KMS-11 (cell line): Measurements from ENCODE around the gene LCAT.
A peak's percentile ranks its signal among the peaks of the same experiment; 100 is the strongest.

Experiments
- H2AFZ ChIP-seq: fragments of 200-600 bp; sonication (generic); 2 replicates; pipeline ENCODE4 v1.6.1; 2016; ENCODE audit warnings: antibody characterized with exemption, mixed run types, low read depth
- H3K27ac ChIP-seq: fragments of 200-600 bp; sonication (generic); 2 replicates; pipeline ENCODE4 v1.6.1; 2016; ENCODE audit warnings: mild to moderate bottlenecking, mixed run types
- H3K27me3 ChIP-seq: fragments of 200-600 bp; sonication (generic); 2 replicates; pipeline ENCODE4 v1.6.1; 2017; ENCODE audit warnings: mild to moderate bottlenecking, low read depth, mixed run types, moderate library complexity; ENCODE audit not compliant: insufficient read depth
- H3K36me3 ChIP-seq: fragments of 200-600 bp; sonication (generic); 2 replicates; pipeline ENCODE4 v1.6.1; 2017; ENCODE audit warnings: mild to moderate bottlenecking, mixed run types; ENCODE audit not compliant: insufficient read depth
- H3K4me1 ChIP-seq: fragments of 200-600 bp; sonication (generic); 2 replicates; pipeline ENCODE4 v1.6.1; 2016; ENCODE audit warnings: mild to moderate bottlenecking, low read depth, mixed run types; ENCODE audit not compliant: poor library complexity, severe bottlenecking
- H3K4me2 ChIP-seq: fragments of 200-600 bp; sonication (generic); 2 replicates; pipeline ENCODE4 v1.7.0; 2016; ENCODE audit warnings: mild to moderate bottlenecking, mixed run types
- H3K4me3 ChIP-seq: fragments of 200-600 bp; sonication (generic); IDR thresholded peaks from 2 replicates; pipeline ENCODE4 v1.6.1; 2017; ENCODE audit warnings: low read depth, low read length, mixed read lengths; ENCODE audit not compliant: insufficient read depth
- H3K79me2 ChIP-seq: fragments of 200-600 bp; sonication (generic); 2 replicates; pipeline ENCODE4 v1.6.1; 2016; ENCODE audit warnings: low read depth, mixed run types; ENCODE audit not compliant: insufficient read depth
- H3K9ac ChIP-seq: fragments of 200-600 bp; sonication (generic); 2 replicates; pipeline ENCODE4 v1.6.1; 2016; ENCODE audit warnings: mild to moderate bottlenecking, mixed run types
- H4K20me1 ChIP-seq: fragments of 200-600 bp; sonication (generic); 2 replicates; pipeline ENCODE4 v1.6.1; 2016; ENCODE audit warnings: mild to moderate bottlenecking, mixed run types; ENCODE audit not compliant: insufficient read depth
- TF ChIP-seq, protein P1 (sequence below): fragments of 200-600 bp; sonication (generic); conservative IDR thresholded peaks from 2 replicates; pipeline ENCODE4 v1.6.1; 2017; ENCODE audit warnings: low read depth, mild to moderate bottlenecking, antibody characterized with exemption, low read length, moderate library complexity, mixed read lengths

LCAT gene

DNA sequence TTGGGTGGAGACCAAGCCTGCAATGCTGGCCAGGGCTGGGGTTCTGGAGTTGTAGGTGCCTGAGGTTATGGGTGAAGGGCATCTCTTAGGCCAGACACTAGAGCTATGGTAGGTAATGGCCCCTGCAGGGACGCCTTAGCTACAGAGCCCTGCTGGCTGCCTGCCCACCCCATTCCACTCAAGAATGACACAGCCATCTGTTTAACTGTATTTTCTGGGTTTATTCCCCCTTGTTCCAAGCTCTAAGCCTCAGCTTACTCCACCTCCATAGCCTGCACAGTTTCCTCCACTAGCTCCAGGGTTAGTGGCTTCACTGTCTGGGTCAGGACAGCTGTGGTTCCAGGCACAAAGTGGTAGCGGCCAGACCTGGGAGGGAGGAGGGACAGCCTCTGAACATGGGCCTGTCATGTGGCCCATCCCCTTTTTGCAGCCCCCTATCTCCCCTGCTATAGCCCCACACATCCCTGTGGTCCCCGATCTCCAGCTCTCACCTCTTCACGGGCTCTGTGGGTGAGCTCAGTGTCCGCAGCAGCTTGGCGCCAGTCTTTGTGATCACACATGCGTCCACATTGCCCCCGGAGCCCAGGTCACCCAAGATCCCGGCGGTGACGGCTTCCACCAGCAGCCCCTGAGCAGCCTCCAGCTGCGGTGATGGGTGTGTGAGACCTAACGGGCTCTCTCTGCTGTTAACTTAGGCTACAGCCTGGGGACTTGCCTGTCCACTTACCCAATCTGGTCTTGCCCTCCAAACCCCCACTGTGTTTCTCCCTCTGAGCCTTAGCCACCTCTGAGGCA, 9.4 kb downstream of the LCAT start:
- Histone ChIP-seq H3K4me2 (peak overlapping the region; percentile 67; the same call in 1 of the 2 replicates), H3K4me3 (no peak overlapping the region), H4K20me1 (no peaks in the 10 kb centered on the region), H3K36me3 (no peaks in the 10 kb centered on the region), H3K79me2 (peaks cover 12% of the 10 kb centered on the region; the same call in 1 of the 2 replicates), H3K27me3 (no peaks in the 10 kb centered on the region), H3K4me1 (peaks cover 16% of the 10 kb centered on the region), H3K27ac (no peak overlapping the region), H3K9ac (no peak overlapping the region), H2AFZ (no peak overlapping the region)
- TF ChIP-seq, protein P1, sequence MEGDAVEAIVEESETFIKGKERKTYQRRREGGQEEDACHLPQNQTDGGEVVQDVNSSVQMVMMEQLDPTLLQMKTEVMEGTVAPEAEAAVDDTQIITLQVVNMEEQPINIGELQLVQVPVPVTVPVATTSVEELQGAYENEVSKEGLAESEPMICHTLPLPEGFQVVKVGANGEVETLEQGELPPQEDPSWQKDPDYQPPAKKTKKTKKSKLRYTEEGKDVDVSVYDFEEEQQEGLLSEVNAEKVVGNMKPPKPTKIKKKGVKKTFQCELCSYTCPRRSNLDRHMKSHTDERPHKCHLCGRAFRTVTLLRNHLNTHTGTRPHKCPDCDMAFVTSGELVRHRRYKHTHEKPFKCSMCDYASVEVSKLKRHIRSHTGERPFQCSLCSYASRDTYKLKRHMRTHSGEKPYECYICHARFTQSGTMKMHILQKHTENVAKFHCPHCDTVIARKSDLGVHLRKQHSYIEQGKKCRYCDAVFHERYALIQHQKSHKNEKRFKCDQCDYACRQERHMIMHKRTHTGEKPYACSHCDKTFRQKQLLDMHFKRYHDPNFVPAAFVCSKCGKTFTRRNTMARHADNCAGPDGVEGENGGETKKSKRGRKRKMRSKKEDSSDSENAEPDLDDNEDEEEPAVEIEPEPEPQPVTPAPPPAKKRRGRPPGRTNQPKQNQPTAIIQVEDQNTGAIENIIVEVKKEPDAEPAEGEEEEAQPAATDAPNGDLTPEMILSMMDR, result no peak

DNA sequence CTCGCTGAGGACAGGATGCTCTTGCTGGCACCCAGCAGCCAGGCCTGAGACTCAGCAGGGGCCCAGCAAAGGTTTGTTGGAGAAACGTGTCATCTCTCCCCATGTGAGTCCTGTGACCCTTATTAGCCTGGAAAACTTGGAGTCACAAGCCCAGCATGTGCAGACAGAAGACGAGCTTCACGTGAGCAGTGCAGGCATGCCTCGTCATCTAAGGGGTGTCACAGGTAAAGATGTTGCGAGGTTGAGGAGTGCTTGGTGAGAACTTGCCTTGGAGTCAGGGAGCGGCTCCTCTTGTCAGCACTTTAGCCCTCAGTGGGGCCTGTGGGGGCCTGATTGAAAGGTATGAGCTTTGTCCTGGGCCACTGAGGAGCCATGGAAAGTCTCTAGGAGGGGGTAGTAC, 10.1 kb downstream of the LCAT start:
- Histone ChIP-seq H3K4me1 (peaks cover 16% of the 10 kb centered on the region), H3K36me3 (no peaks in the 10 kb centered on the region), H3K4me2 (no peak overlapping the region), H3K4me3 (no peak overlapping the region), H3K27me3 (no peaks in the 10 kb centered on the region), H4K20me1 (no peaks in the 10 kb centered on the region), H3K9ac (no peak overlapping the region), H3K79me2 (peaks cover 12% of the 10 kb centered on the region; the same call in 1 of the 2 replicates), H3K27ac (no peak overlapping the region), H2AFZ (no peak overlapping the region)
- TF ChIP-seq, protein P1, result no peak

DNA sequence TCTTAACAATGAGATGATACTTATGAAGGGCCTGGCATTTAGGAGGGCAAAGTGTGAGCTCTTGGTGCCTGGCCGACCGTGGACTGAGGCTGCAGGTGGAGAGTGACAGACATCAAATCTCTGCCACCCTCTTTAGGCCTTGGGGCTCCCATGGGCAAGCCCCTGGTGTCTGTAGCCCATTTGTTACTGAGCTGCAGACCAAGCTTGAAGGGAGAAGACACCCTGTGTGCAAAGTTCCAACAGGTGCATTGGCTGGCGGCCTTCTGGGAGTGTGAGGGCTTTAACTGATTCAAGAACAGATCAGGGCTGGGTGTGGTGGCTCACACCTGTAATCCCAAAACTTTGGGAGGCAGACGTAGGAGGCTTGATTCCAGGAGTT, 11.5 kb downstream of the LCAT start:
- H3K79me2 ChIP-seq, result peaks cover 12% of the 10 kb centered on the region; the same call in 1 of the 2 replicates
- no peak overlapping the region for H3K9ac ChIP-seq
- H3K27ac ChIP-seq, result no peak overlapping the region; the same call in 1 of the 2 replicates
- no peaks in the 10 kb centered on the region for H3K27me3 ChIP-seq
- H4K20me1 ChIP-seq, result no peaks in the 10 kb centered on the region
- TF ChIP-seq, protein P1, result no peak
- no peak overlapping the region for H2AFZ ChIP-seq
- H3K4me1 ChIP-seq, result peaks cover 13% of the 10 kb centered on the region
- H3K4me3 ChIP-seq, result no peak overlapping the region
- H3K4me2 ChIP-seq, result no peak overlapping the region
- no peaks in the 10 kb centered on the region for H3K36me3 ChIP-seq

DNA sequence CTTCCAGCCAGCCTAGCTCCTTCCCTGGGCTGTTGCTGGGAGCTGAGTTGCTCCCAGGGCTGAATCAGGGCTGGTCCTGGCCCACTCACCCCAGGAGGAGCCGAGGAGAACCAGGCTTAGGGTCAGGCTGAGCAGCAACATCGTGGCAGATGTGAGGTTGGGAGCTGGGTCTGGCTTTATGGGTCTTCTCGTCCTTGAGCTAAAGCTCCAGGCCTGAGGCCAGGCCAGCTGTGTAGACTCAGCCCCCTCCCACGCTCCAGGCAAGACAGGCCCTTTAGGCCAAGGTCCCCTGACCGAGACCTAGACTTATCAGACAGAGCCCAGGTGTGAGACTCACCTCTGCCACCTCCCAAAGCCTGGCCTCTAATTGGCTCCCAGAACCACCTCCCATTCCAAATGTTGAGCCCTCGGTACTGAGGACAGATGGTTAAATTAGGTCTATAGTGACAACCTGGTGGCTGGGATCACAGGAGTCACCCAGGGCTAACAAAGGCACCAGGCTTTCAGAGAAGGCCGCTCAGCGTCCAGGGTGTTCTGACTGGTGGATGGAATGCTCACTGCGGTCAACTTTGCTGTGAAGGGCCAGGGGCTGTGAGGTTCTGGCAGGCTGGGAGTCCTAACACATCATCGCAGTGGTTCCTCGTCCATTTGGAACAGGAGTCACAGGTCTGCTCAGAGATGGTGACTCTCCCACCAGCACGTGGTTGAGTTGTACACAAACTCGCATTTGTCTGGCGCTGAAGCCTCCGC, 12.0 kb downstream of the LCAT start, which contains the start of gene CTRL:
TSS of gene CTRL (minus strand) at position 151 of the 750 bp plus-strand sequence. CDS start at position 141, 10 bp downstream.
- TF ChIP-seq, protein P1, result no peak
- Histone ChIP-seq H4K20me1 (no peaks in the 10 kb centered on the region), H2AFZ (no peak within 1 kb of the TSS), H3K79me2 (peaks cover 12% of the 10 kb centered on the region; the same call in 1 of the 2 replicates), H3K9ac (no peak within 1 kb of the TSS), H3K27me3 (no peaks in the 10 kb centered on the region), H3K4me3 (no peak within 1 kb of the TSS), H3K4me1 (peaks cover 7% of the 10 kb centered on the region), H3K4me2 (no peak within 1 kb of the TSS), H3K36me3 (no peaks in the 10 kb centered on the region), H3K27ac (no peak within 1 kb of the TSS; the same call in 1 of the 2 replicates)
